HCEC 1CT (cell line): ENCODE results near the gene TLN1.

ENCODE experiments used
- DNase-seq: peaks from one replicate; pipeline ENCODE4 v3.0.0-alpha.2; 2017

Gene TLN1, protein sequence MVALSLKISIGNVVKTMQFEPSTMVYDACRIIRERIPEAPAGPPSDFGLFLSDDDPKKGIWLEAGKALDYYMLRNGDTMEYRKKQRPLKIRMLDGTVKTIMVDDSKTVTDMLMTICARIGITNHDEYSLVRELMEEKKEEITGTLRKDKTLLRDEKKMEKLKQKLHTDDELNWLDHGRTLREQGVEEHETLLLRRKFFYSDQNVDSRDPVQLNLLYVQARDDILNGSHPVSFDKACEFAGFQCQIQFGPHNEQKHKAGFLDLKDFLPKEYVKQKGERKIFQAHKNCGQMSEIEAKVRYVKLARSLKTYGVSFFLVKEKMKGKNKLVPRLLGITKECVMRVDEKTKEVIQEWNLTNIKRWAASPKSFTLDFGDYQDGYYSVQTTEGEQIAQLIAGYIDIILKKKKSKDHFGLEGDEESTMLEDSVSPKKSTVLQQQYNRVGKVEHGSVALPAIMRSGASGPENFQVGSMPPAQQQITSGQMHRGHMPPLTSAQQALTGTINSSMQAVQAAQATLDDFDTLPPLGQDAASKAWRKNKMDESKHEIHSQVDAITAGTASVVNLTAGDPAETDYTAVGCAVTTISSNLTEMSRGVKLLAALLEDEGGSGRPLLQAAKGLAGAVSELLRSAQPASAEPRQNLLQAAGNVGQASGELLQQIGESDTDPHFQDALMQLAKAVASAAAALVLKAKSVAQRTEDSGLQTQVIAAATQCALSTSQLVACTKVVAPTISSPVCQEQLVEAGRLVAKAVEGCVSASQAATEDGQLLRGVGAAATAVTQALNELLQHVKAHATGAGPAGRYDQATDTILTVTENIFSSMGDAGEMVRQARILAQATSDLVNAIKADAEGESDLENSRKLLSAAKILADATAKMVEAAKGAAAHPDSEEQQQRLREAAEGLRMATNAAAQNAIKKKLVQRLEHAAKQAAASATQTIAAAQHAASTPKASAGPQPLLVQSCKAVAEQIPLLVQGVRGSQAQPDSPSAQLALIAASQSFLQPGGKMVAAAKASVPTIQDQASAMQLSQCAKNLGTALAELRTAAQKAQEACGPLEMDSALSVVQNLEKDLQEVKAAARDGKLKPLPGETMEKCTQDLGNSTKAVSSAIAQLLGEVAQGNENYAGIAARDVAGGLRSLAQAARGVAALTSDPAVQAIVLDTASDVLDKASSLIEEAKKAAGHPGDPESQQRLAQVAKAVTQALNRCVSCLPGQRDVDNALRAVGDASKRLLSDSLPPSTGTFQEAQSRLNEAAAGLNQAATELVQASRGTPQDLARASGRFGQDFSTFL (N-terminal part only)

DNA sequence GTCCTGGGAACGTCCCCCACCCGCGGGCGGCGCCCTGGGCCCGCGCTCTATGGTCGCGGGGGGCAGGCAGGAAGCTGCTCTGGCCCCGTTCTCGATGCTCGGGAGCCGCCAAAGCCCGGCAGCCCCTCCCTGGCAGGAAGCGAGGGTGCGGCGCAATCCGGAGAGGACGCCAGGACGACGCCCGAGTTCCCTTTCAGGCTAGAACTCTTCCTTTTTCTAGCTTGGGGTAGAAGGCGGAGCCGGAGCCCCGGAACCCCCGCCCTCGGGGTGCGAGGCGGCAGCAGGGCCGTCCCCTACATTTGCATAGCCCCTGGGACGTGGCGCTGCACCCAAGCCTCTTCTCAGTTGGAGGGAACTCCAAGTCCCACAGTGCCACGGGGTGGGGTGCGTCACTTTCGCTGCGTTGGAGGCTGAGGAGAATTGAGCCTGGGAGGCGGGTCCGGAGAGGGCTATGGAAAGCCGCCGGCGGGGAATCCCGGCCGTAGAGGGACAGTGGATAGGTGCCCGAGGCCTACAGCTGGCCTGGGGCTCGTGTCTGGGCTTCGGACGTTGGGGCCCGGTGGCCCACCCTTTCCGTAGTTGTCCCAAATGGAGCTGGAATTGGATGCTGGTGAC, at the start of gene TLN1, which contains the start of gene CREB3:
Gene TLN1 (minus strand): TSS at position 11 of the 615 bp plus-strand sequence. CDS start 6,501 bp downstream, outside the sequence.
Gene CREB3 (plus strand): TSS at position 482 of the 615 bp plus-strand sequence. CDS start 107 bp downstream, at position 589.
- DNase-seq = peak; percentile 99

GRCh38 chr9:35781066-35781465, 49.1 kb upstream of the TLN1 start:
- no peak for DNase-seq

- DNase-seq = no peak
Observed at GRCh38 chr9:35778496-35778895, 46.5 kb upstream of the TLN1 start.

DNA sequence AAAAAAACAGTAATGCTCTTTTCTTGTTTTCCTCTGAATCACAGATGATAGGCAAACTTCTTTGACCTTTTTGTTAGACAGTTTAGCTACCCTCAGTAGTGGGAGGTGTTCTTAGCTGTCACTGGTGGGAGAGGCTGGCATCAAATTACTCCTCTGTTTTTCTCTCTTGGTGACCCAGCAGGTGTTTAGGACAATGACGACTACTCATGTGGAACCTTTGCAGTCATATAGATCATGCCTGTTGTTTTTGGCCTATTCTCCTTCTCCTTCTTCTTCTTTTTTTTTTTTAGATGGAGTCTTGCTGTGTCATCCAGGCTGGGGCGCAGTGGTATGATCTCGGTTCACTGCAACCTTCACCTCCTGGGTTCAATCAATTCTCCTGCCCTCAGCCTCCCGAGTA, 44.0 kb upstream of the TLN1 start:
- no peak for DNase-seq

- DNase-seq = no peak
Observed at GRCh38 chr9:35774907-35775635, 43.1 kb upstream of the TLN1 start.

- no peak for DNase-seq
Observed at GRCh38 chr9:35771943-35772342, 39.9 kb upstream of the TLN1 start.

GRCh38 chr9:35771534-35771933, 39.5 kb upstream of the TLN1 start:
- no peak for DNase-seq

DNA sequence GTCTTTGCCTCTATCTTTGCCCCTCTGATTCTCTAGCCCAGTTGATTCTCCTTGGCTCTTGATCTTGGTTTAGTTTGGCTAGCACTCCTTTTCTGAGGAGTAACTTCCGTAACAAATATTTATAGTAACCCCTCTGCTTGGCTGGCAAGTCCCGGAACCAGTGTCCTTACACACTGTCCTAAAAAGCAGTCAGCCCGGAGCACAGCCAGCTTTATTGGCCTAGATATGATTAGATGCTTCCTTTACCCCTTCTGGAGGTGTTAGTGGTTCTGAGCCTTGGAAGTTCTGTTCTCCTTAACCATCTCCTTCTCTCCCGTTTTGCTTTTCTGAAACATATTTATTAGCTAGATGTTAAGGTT, 39.1 kb upstream of the TLN1 start:
- DNase-seq = no peak

- DNase-seq = no peak
Observed at GRCh38 chr9:35769763-35770162, 37.8 kb upstream of the TLN1 start.

GRCh38 chr9:35767458-35767857, 35.5 kb upstream of the TLN1 start:
- DNase-seq = no peak

- DNase-seq = no peak
Observed at GRCh38 chr9:35766997-35767396, 35.0 kb upstream of the TLN1 start.

DNA sequence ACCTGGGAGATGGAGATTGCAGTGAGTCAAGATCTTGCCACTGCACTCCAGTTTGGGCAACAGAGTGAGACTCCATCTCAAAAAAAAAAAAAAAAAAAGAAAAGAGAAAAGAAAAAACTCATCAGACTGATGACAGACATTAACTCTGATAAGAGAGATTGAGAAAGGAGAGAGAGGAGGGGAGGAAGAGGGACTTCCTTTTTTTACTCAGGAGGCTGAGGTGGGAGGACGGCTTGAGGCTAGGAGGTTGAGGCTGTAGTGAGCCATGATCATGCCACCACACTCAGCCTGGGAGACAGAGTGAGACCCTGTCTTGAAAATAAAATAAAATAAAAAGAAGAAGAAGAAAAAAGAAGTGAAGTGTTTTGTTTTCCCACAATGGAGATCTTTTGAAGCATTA, 31.8 kb upstream of the TLN1 start:
- DNase-seq = no peak

DNA sequence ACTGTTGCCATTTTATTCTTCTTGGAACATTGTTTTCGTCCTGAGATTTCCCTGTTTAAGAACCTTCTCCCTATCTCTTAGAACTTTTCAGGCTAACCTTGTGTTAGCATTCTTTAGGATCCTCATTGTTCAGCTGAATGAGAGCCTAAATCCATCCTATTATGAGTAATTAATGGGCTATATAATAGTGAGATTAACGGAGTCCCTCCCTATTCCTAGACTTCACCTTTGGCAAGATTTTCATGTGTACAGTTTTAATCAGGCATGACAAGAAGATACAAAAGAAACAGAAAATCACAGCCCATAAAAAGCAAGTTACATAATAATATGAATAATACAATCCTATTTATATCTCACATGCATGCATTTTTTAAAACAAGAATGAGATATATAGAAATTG, 31.2 kb upstream of the TLN1 start:
- no peak for DNase-seq

DNA sequence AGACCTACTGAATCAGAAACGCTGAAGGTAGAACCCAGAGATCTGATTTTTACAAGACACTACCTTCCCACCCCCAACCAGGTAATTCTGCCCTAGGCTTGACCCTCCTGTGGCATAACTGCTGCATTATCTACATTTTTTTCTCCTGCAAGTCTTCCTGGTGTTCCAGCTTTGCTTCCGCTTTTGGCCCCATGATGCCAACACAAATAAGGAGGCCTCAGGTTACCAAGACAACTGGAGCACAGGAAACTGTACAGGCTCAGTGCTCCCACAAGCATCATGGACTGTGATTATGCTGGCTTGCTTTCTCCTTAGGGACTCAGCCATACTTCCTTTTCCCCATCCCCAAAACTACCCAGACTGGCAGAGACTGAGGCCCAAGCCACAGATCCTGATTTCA, 28.7 kb upstream of the TLN1 start:
- DNase-seq = no peak

DNA sequence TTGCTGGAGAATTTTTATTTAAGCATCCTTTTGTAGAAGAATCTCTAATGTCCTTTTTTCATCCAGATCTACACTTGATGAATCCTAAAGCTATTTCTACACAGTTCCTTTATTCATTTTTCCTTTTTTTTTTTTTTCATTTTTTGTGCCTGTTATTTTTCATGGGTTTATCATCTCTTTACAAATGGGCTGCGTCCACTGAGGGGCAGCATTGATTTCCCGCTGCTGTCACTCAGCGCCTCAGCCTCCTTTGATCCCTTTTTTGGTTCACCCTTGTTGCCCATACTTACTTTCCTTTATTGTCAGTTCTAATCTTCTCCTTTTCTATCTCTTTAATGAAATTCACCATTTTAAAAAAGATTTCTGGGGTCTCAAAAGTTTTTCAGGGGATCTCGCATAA, 27.8 kb upstream of the TLN1 start:
- no peak for DNase-seq

DNA sequence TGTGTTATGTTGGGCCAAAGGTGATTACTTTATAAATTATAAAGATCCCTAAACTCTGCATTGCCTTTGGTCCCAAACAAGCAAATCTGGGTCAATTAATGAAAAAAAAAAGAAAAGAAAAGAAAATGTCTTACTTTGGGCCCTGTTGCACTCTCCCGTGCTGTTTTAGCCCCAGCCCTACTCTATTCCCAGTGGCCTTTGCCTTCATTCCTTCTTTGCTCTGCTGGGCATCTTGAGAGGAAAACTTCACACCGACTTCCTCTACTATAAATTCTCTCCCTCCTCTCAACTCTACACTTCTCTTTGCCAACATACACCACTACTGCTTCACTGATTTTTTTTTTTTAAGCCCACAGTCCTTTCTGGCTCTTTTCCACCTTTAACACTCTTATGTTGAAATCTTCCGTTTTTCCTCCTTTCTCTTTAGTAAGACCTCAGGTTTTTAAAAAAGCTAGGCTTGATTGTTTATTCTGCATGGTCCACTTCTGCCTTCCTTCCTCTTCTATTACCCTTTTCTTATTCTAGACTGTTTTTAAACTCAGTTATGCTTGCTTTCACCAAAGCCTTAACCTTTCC, 26.6 kb upstream of the TLN1 start:
- no peak for DNase-seq

DNA sequence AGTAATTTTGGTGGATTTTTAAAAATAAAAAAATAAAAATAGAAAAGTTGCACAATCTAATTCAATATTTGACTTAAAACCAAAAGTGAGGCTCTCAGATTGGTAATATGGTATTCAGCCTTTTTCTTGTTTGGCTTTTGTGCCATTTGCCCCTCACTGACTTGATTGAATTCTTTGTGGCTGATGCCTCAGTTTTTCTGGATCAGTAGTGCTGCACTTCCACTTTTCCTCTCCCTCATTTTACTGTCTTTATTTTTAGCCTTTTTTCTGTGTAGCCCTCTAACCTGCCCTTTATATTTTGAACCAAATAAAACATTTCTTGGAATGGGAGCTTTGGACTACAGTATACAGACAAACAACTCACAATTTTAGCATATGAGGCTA, 25.9 kb upstream of the TLN1 start:
- no peak for DNase-seq

- DNase-seq = no peak
Observed at GRCh38 chr9:35757226-35757891, 25.4 kb upstream of the TLN1 start.

DNA sequence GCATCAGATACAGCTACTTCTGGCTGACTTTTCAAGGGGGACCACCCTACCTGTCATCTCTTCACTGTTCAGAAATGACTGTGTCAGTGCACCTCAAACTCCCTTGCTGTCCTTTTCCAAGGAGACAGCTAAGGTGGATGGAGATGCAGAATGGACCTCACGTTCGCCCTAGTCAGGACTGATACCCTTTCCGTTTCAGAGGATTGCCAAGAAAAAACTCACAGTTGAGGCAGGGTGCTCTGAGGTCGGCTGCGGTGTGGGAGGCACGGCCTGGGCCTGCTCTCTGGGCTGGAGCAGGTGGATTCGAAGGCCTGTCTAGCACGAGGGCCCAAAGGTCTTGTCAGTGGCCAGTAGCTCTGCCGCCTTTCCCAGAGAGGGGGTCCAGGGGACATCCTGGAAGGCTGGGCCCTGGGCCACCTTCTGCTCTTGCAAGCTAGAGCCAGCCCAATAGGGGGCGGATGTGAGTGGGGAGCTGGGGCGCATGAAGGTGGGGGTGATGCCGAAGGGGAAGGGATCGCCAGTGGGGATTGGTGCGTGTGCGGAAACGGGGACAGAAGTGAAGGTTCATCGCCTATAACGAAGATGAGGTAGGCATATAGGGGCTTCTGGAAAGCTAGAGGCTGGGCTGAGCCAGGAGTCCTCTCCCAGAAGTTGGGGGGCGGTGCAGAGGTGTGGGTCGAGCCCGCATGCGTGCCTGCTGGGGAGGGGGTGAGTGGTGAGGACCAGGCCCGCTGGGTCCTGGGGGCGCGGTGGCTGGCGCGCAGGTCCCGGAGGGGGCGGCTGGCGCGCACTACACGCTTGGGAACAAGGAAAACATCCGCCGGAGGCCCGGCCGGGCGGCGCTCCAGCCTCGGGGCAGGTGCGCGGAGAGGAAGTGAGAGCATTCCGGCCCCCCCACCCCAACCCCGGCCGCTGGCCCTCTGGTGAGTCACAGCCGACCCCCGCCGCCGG, 24.6 kb upstream of the TLN1 start:
- DNase-seq = no peak

- no peak for DNase-seq
Observed at GRCh38 chr9:35755071-35755470, 23.1 kb upstream of the TLN1 start.
